HEK293 (cell line): Measurements from ENCODE around the gene GZF1.

Experiments
- GLI2 ChIP-seq: fragments of 450-650 bp; formaldehyde crosslinking; IDR thresholded peaks from 2 replicates; pipeline ENCODE4; 2017; ENCODE audit warnings: missing biosample characterization, missing genetic modification characterization, low read depth, borderline replicate concordance
- HOXD13 ChIP-seq: sonication (generic); formaldehyde crosslinking; IDR thresholded peaks from 2 replicates; pipeline ENCODE4 v1.8.0; 2022; ENCODE audit warnings: missing genetic modification reagents, borderline replicate concordance
- IKZF3 ChIP-seq: fragments of 450-650 bp; IDR thresholded peaks from 2 replicates; pipeline ENCODE4 v1.5.0; 2018; ENCODE audit warnings: missing biosample characterization, mild to moderate bottlenecking, missing genetic modification characterization, moderate library complexity
- REPIN1 ChIP-seq: fragments of 450-650 bp; formaldehyde crosslinking; IDR thresholded peaks from 2 replicates; pipeline ENCODE4 v1.5.1; 2017; ENCODE audit warnings: missing biosample characterization, missing genetic modification characterization, low read depth
- SP2 ChIP-seq: fragments of 450-650 bp; formaldehyde crosslinking; IDR thresholded peaks from 2 replicates; pipeline ENCODE4 v1.5.1; 2016; ENCODE audit warnings: missing biosample characterization, missing genetic modification characterization
- YY1 ChIP-seq: fragments of 450-650 bp; formaldehyde crosslinking; IDR thresholded peaks from 2 replicates; pipeline ENCODE4 v1.5.1; 2018; ENCODE audit warnings: missing biosample characterization, missing genetic modification characterization
- ZBTB6 ChIP-seq: fragments of 450-650 bp; formaldehyde crosslinking; IDR thresholded peaks from 2 replicates; pipeline ENCODE4 v1.5.1; 2017; ENCODE audit warnings: missing biosample characterization, missing genetic modification characterization
- ZEB2 ChIP-seq: fragments of 450-650 bp; formaldehyde crosslinking; IDR thresholded peaks from 2 replicates; pipeline ENCODE4 v1.5.1; 2016; ENCODE audit warnings: missing biosample characterization, missing genetic modification characterization
- ZFP3 ChIP-seq: fragments of 450-650 bp; formaldehyde crosslinking; IDR thresholded peaks from 2 replicates; pipeline ENCODE4 v1.5.1; 2016; ENCODE audit warnings: low read depth, missing biosample characterization, missing genetic modification characterization
- ZFP69B ChIP-seq: fragments of 450-650 bp; formaldehyde crosslinking; IDR thresholded peaks from 2 replicates; pipeline ENCODE4 v1.5.1; 2016; ENCODE audit warnings: missing biosample characterization, missing genetic modification characterization
- ZNF114 ChIP-seq: fragments of 450-650 bp; formaldehyde crosslinking; IDR thresholded peaks from 2 replicates; pipeline ENCODE4 v1.5.0; 2017; ENCODE audit warnings: missing biosample characterization, missing genetic modification characterization
- ZNF132 ChIP-seq: fragments of 450-650 bp; formaldehyde crosslinking; IDR thresholded peaks from 2 replicates; pipeline ENCODE4 v1.5.1; 2017; ENCODE audit warnings: missing biosample characterization, missing genetic modification characterization, borderline replicate concordance
- ZNF169 ChIP-seq: fragments of 450-650 bp; formaldehyde crosslinking; IDR thresholded peaks from 2 replicates; pipeline ENCODE4 v1.5.1; 2016; ENCODE audit warnings: missing biosample characterization, missing genetic modification characterization
- ZNF19 ChIP-seq: fragments of 450-650 bp; formaldehyde crosslinking; IDR thresholded peaks from 2 replicates; pipeline ENCODE4; 2016; ENCODE audit warnings: missing biosample characterization, missing genetic modification characterization, low read depth
- ZNF221 ChIP-seq: fragments of 450-650 bp; formaldehyde crosslinking; IDR thresholded peaks from 2 replicates; pipeline ENCODE4 v1.5.1; 2017; ENCODE audit warnings: missing biosample characterization, missing genetic modification characterization, borderline replicate concordance
- ZNF239 ChIP-seq: fragments of 450-650 bp; formaldehyde crosslinking; IDR thresholded peaks from 2 replicates; pipeline ENCODE4 v1.5.1; 2016; ENCODE audit warnings: missing biosample characterization, missing genetic modification characterization
- ZNF398 ChIP-seq: fragments of 450-650 bp; formaldehyde crosslinking; IDR thresholded peaks from 2 replicates; pipeline ENCODE4 v1.5.1; 2017; ENCODE audit warnings: missing biosample characterization, missing genetic modification characterization
- ZNF404 ChIP-seq: fragments of 450-650 bp; formaldehyde crosslinking; IDR thresholded peaks from 2 replicates; pipeline ENCODE4 v1.5.1; 2017; ENCODE audit warnings: missing biosample characterization, missing genetic modification characterization
- ZNF501 ChIP-seq: fragments of 450-650 bp; formaldehyde crosslinking; IDR thresholded peaks from 2 replicates; pipeline ENCODE4 v1.5.1; 2016; ENCODE audit warnings: missing biosample characterization, missing genetic modification characterization
- ZNF549 ChIP-seq: fragments of 450-650 bp; IDR thresholded peaks from 2 replicates; pipeline ENCODE4 v1.5.1; 2018; ENCODE audit warnings: missing biosample characterization, missing genetic modification characterization, mild to moderate bottlenecking, inconsistent platforms, moderate library complexity
- ZNF785 ChIP-seq: fragments of 450-650 bp; formaldehyde crosslinking; IDR thresholded peaks from 2 replicates; pipeline ENCODE4 v1.5.1; 2016; ENCODE audit warnings: missing biosample characterization, missing genetic modification characterization
- ZSCAN4 ChIP-seq: fragments of 450-650 bp; formaldehyde crosslinking; IDR thresholded peaks from 2 replicates; pipeline ENCODE4 v1.5.1; 2017; ENCODE audit warnings: missing biosample characterization, missing genetic modification characterization
- ZSCAN5A ChIP-seq: fragments of 450-650 bp; formaldehyde crosslinking; IDR thresholded peaks from 2 replicates; pipeline ENCODE4 v1.5.1; 2016; ENCODE audit warnings: missing biosample characterization, missing genetic modification characterization
- TF ChIP-seq, protein P1 (sequence below): fragments of 450-650 bp; formaldehyde crosslinking; IDR thresholded peaks from 2 replicates; pipeline ENCODE4 v1.5.1; 2016; ENCODE audit warnings: missing biosample characterization, missing genetic modification characterization
- TF ChIP-seq, protein P2 (sequence below): fragments of 450-650 bp; formaldehyde crosslinking; IDR thresholded peaks from 2 replicates; pipeline ENCODE4 v1.5.1; 2016; ENCODE audit warnings: missing biosample characterization, missing genetic modification characterization
- TF ChIP-seq, protein P3 (sequence below): fragments of 450-650 bp; formaldehyde crosslinking; IDR thresholded peaks from 2 replicates; pipeline ENCODE4 v1.5.1; 2016; ENCODE audit warnings: missing biosample characterization, missing genetic modification characterization
- TF ChIP-seq, protein P4 (sequence below): fragments of 450-650 bp; formaldehyde crosslinking; IDR thresholded peaks from 2 replicates; pipeline ENCODE4 v1.5.1; 2016; ENCODE audit warnings: missing biosample characterization, missing genetic modification characterization

The GZF1 gene

GRCh38 chr20:23361476-23362391, at the start of gene GZF1 (continued):
- TF ChIP-seq ZNF501 (tag by site-specific recombination): peak; percentile 68; the same call in 1 of the 2 replicates
- TF ChIP-seq ZNF239 (tag by site-specific recombination): no peak
- TF ChIP-seq ZEB2 (tag by site-specific recombination): peak; percentile 97
- no peak for TF ChIP-seq ZNF785 (tag by site-specific recombination)
- no peak; the same call in 1 of the 2 replicates for TF ChIP-seq ZBTB6 (tag by site-specific recombination)
- TF ChIP-seq, protein P1, sequence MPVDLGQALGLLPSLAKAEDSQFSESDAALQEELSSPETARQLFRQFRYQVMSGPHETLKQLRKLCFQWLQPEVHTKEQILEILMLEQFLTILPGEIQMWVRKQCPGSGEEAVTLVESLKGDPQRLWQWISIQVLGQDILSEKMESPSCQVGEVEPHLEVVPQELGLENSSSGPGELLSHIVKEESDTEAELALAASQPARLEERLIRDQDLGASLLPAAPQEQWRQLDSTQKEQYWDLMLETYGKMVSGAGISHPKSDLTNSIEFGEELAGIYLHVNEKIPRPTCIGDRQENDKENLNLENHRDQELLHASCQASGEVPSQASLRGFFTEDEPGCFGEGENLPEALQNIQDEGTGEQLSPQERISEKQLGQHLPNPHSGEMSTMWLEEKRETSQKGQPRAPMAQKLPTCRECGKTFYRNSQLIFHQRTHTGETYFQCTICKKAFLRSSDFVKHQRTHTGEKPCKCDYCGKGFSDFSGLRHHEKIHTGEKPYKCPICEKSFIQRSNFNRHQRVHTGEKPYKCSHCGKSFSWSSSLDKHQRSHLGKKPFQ (tag by site-specific recombination): no peak
- TF ChIP-seq ZNF19 (tag by site-specific recombination): no peak
- no peak for TF ChIP-seq ZNF404 (tag by site-specific recombination)
- no peak for TF ChIP-seq ZNF169
- TF ChIP-seq ZNF221: no peak
- no peak for TF ChIP-seq ZFP3
- TF ChIP-seq GLI2: no peak
- peak; percentile 85 for TF ChIP-seq SP2 (tag by site-specific recombination)
- no peak for TF ChIP-seq REPIN1 (tag by site-specific recombination)
- no peak for TF ChIP-seq ZNF114 (tag by site-specific recombination)
- peak; percentile 99 for TF ChIP-seq ZSCAN5A
- TF ChIP-seq IKZF3: no peak
- TF ChIP-seq HOXD13 (CRISPR knock-in tag): peak; percentile 84
- TF ChIP-seq, protein P2, sequence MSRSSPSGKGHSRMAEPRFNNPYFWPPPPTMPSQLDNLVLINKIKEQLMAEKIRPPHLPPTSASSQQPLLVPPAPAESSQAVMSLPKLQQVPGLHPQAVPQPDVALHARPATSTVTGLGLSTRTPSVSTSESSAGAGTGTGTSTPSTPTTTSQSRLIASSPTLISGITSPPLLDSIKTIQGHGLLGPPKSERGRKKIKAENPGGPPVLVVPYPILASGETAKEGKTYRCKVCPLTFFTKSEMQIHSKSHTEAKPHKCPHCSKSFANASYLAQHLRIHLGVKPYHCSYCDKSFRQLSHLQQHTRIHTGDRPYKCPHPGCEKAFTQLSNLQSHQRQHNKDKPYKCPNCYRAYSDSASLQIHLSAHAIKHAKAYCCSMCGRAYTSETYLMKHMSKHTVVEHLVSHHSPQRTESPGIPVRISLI (tag by site-specific recombination): no peak
- no peak for TF ChIP-seq ZSCAN4 (tag by site-specific recombination)
- TF ChIP-seq ZNF549 (tag by site-specific recombination): no peak
- peak; percentile 69; the same call in 1 of the 2 replicates for TF ChIP-seq ZFP69B (tag by site-specific recombination)
- TF ChIP-seq YY1 (tag by site-specific recombination): no peak; the same call in 1 of the 2 replicates
- TF ChIP-seq ZNF132 (tag by site-specific recombination): no peak
- TF ChIP-seq, protein P3, sequence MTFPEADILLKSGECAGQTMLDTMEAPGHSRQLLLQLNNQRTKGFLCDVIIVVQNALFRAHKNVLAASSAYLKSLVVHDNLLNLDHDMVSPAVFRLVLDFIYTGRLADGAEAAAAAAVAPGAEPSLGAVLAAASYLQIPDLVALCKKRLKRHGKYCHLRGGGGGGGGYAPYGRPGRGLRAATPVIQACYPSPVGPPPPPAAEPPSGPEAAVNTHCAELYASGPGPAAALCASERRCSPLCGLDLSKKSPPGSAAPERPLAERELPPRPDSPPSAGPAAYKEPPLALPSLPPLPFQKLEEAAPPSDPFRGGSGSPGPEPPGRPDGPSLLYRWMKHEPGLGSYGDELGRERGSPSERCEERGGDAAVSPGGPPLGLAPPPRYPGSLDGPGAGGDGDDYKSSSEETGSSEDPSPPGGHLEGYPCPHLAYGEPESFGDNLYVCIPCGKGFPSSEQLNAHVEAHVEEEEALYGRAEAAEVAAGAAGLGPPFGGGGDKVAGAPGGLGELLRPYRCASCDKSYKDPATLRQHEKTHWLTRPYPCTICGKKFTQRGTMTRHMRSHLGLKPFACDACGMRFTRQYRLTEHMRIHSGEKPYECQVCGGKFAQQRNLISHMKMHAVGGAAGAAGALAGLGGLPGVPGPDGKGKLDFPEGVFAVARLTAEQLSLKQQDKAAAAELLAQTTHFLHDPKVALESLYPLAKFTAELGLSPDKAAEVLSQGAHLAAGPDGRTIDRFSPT (tag by site-specific recombination): peak; percentile 85
- TF ChIP-seq ZNF398 (tag by site-specific recombination): 0 out of 2 replicates have a peak, but pooled peaks have one; percentile 5
- TF ChIP-seq, protein P4, sequence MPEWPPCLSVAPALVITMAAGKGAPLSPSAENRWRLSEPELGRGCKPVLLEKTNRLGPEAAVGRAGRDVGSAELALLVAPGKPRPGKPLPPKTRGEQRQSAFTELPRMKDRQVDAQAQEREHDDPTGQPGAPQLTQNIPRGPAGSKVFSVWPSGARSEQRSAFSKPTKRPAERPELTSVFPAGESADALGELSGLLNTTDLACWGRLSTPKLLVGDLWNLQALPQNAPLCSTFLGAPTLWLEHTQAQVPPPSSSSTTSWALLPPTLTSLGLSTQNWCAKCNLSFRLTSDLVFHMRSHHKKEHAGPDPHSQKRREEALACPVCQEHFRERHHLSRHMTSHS: no peak
